ENCODE measurements around the gene EYA2. TPM values are rescaled to one million over a fixed set of nuclear protein-coding genes. Genes with fewer than 3 reads are reported as not detected.
A peak's percentile ranks its signal among the peaks of the same experiment; 100 is the strongest.

EYA2 gene
- polyA plus RNA-seq, 6 donors from 2014 or later, result not detected

GRCh38 chr20:47228654-47229053 is 334.0 kb downstream of the EYA2 start:
- Mint-ChIP-seq H3K4me1 (peaks cover 0 to 4% (median 0%) of the 10 kb centered on the region in 3 donors), H3K9me3 (no peaks in the 10 kb centered on the region), H3K27me3 (no peaks in the 10 kb centered on the region), H3K27ac (peak overlapping the region in 2 of 6 donors; percentile 59 to 64), H3K4me3 (no peak overlapping the region), H3K36me3 (peaks cover 19% of the 10 kb centered on the region in 2 donors)
- no peak for ATAC-seq (ENCODE audit: low read depth in 2 of 2)
- no peak for DNase-seq

GRCh38 chr20:47230811-47231256 is 336.2 kb downstream of the EYA2 start:
- peaks cover 8 to 21% of the 10 kb centered on the region in 2 donors for H3K36me3 Mint-ChIP-seq
- H3K27ac Mint-ChIP-seq, result peak overlapping the region in 1 of 6 donors; percentile 8
- no peak for ATAC-seq (ENCODE audit: low read depth in 2 of 2)
- no peaks in the 10 kb centered on the region for H3K9me3 Mint-ChIP-seq
- no peak overlapping the region for H3K4me3 Mint-ChIP-seq
- no peak for DNase-seq
- H3K4me1 Mint-ChIP-seq, result no peaks in the 10 kb centered on the region
- no peaks in the 10 kb centered on the region for H3K27me3 Mint-ChIP-seq

- Mint-ChIP-seq H3K36me3 (peaks cover 8 to 23% of the 10 kb centered on the region in 2 donors), H3K27ac (peak overlapping the region in 2 of 6 donors; percentile 24 to 65), H3K4me3 (no peak overlapping the region), H3K4me1 (no peaks in the 10 kb centered on the region), H3K9me3 (no peaks in the 10 kb centered on the region), H3K27me3 (no peaks in the 10 kb centered on the region)
- no peak for ATAC-seq (ENCODE audit: low read depth in 2 of 2)
- no peak for DNase-seq
Observed at GRCh38 chr20:47231382-47232039, 336.9 kb downstream of the EYA2 start.

GRCh38 chr20:47232518-47232917 is 337.9 kb downstream of the EYA2 start:
- ATAC-seq (ENCODE audit: low read depth in 2 of 2) (no peak), DNase-seq (no peak)
- Mint-ChIP-seq H3K27me3 (no peaks in the 10 kb centered on the region), H3K36me3 (peaks cover 8 to 26% of the 10 kb centered on the region in 2 donors), H3K4me1 (no peaks in the 10 kb centered on the region), H3K4me3 (no peak overlapping the region), H3K27ac (peak overlapping the region in 1 of 6 donors; percentile 31), H3K9me3 (no peaks in the 10 kb centered on the region)

GRCh38 chr20:47233333-47234188 is 338.9 kb downstream of the EYA2 start:
- H3K4me3 Mint-ChIP-seq, result peak overlapping the region in 1 of 8 donors; percentile 12
- H3K9me3 Mint-ChIP-seq, result no peaks in the 10 kb centered on the region
- no peaks in the 10 kb centered on the region for H3K27me3 Mint-ChIP-seq
- no peaks in the 10 kb centered on the region for H3K4me1 Mint-ChIP-seq
- H3K27ac Mint-ChIP-seq, result peak overlapping the region in 2 of 6 donors; percentile 9 to 41
- DNase-seq (no peak), ATAC-seq (ENCODE audit: low read depth in 2 of 2) (no peak)
- H3K36me3 Mint-ChIP-seq, result peaks cover 17 to 29% of the 10 kb centered on the region in 2 donors

GRCh38 chr20:47235111-47235510 is 340.5 kb downstream of the EYA2 start:
- no peaks in the 10 kb centered on the region for H3K27me3 Mint-ChIP-seq
- no peak overlapping the region for H3K4me3 Mint-ChIP-seq
- peaks cover 20 to 22% of the 10 kb centered on the region in 2 donors for H3K36me3 Mint-ChIP-seq
- DNase-seq (no peak), ATAC-seq (ENCODE audit: low read depth in 2 of 2) (no peak)
- H3K27ac Mint-ChIP-seq, result no peak overlapping the region
- no peaks in the 10 kb centered on the region for H3K9me3 Mint-ChIP-seq
- no peaks in the 10 kb centered on the region for H3K4me1 Mint-ChIP-seq

- peaks cover 12 to 22% of the 10 kb centered on the region in 2 donors for H3K36me3 Mint-ChIP-seq
- no peaks in the 10 kb centered on the region for H3K9me3 Mint-ChIP-seq
- DNase-seq (no peak), ATAC-seq (ENCODE audit: low read depth in 2 of 2) (no peak)
- H3K4me1 Mint-ChIP-seq, result no peaks in the 10 kb centered on the region
- H3K4me3 Mint-ChIP-seq, result peak overlapping the region in 2 of 8 donors; percentile 44 to 69
- H3K27me3 Mint-ChIP-seq, result no peaks in the 10 kb centered on the region
- peak overlapping the region in 2 of 6 donors; percentile 32 to 62 for H3K27ac Mint-ChIP-seq
Observed at GRCh38 chr20:47235853-47236638, 341.4 kb downstream of the EYA2 start.

- ATAC-seq (ENCODE audit: low read depth in 2 of 2), result no peak
- H3K27ac Mint-ChIP-seq, result peak overlapping the region in 2 of 6 donors; percentile 32 to 62
- peaks cover 12 to 18% of the 10 kb centered on the region in 2 donors for H3K36me3 Mint-ChIP-seq
Observed at GRCh38 chr20:47236639-47236900, 341.9 kb downstream of the EYA2 start.

GRCh38 chr20:47237715-47238114 is 343.1 kb downstream of the EYA2 start:
- H3K9me3 Mint-ChIP-seq, result no peaks in the 10 kb centered on the region
- H3K27ac Mint-ChIP-seq, result no peak overlapping the region
- peaks cover 0 to 3% (median 0%) of the 10 kb centered on the region in 3 donors for H3K4me1 Mint-ChIP-seq
- H3K4me3 Mint-ChIP-seq, result no peak overlapping the region
- H3K27me3 Mint-ChIP-seq, result no peaks in the 10 kb centered on the region
- peaks cover 12 to 16% of the 10 kb centered on the region in 2 donors for H3K36me3 Mint-ChIP-seq
- no peak for DNase-seq
- ATAC-seq (ENCODE audit: low read depth in 2 of 2), result no peak

More at GRCh38 chr20:47236639-47236900, 341.9 kb downstream of the EYA2 start:
- no peaks in the 10 kb centered on the region for H3K27me3 Mint-ChIP-seq
- no peak for DNase-seq
- no peak overlapping the region for H3K4me3 Mint-ChIP-seq
- no peaks in the 10 kb centered on the region for H3K9me3 Mint-ChIP-seq
- H3K4me1 Mint-ChIP-seq, result peaks cover 0 to 3% (median 0%) of the 10 kb centered on the region in 3 donors

Other genes starting within 250 kb of the EYA2 start
- under 1 TPM in 1 of 6 donors, not detected in 5; 0.53 TPM for gene SLC13A3, start 243.4 kb upstream of the EYA2 start, polyA plus RNA-seq (ENCODE audit: low read depth in 6 of 6)
- gene TP53RK, start 205.4 kb upstream of the EYA2 start, polyA plus RNA-seq (ENCODE audit: low read depth in 6 of 6), result 10 to 100 TPM in 5 of 6 donors, 1 to 10 TPM in 1; 7.2 to 18.8 (median 13.4) TPM
- not detected for gene SLC2A10, start 185.2 kb upstream of the EYA2 start, polyA plus RNA-seq (ENCODE audit: low read depth in 6 of 6)

Measured in naive B cell (primary cell).